HG02852 (cell line): ENCODE results near the gene PNPO.

Experiments
- ATAC-seq: cut with Tn5 transposase; IDR thresholded peaks from one replicate; pipeline ENCODE4 v1.9.1; 2021; ENCODE audit warnings: mild to moderate bottlenecking, moderate library complexity; ENCODE audit not compliant: unreplicated experiment

PNPO gene

GRCh38 chr17:47949197-47949759 is 7.9 kb downstream of the PNPO start:
- no peak for ATAC-seq

- no peak for ATAC-seq
These were observed 8.6 kb downstream of the PNPO start for GRCh38 chr17:47949946-47950345.

GRCh38 chr17:47950448-47950847 is 9.1 kb downstream of the PNPO start:
- no peak for ATAC-seq

GRCh38 chr17:47952171-47953021 is 11.0 kb downstream of the PNPO start:
- no peak for ATAC-seq

- ATAC-seq = no peak
These were observed 12.5 kb downstream of the PNPO start for GRCh38 chr17:47953909-47954308.

GRCh38 chr17:47955497-47956461 is 14.4 kb downstream of the PNPO start:
- no peak for ATAC-seq

GRCh38 chr17:47956791-47957590 is 15.6 kb downstream of the PNPO start:
- ATAC-seq = no peak

- no peak for ATAC-seq
These were observed 16.5 kb downstream of the PNPO start, which contains the start of gene PRR15L for GRCh38 chr17:47957591-47958490. TSS of gene PRR15L (minus strand) at chr17:47957883. CDS start at chr17:47953234, 4,649 bp downstream.

GRCh38 chr17:47959825-47960655 is 18.7 kb downstream of the PNPO start:
- no peak for ATAC-seq

GRCh38 chr17:47961406-47961805 is 20.0 kb downstream of the PNPO start:
- no peak for ATAC-seq

GRCh38 chr17:47962901-47963300 is 21.5 kb downstream of the PNPO start:
- ATAC-seq = no peak

- no peak for ATAC-seq
These were observed 23.5 kb downstream of the PNPO start for GRCh38 chr17:47964856-47965255.

GRCh38 chr17:47966079-47966519 is 24.7 kb downstream of the PNPO start:
- ATAC-seq = no peak

- no peak for ATAC-seq
These were observed 26.4 kb downstream of the PNPO start for GRCh38 chr17:47967607-47968252.

- ATAC-seq = no peak
These were observed 27.5 kb downstream of the PNPO start for GRCh38 chr17:47968836-47969235.

GRCh38 chr17:47969930-47970724 is 28.8 kb downstream of the PNPO start:
- ATAC-seq = no peak
